ENCODE measurements around the gene GALNS.
A peak's percentile ranks its signal among the peaks of the same experiment; 100 is the strongest.

GALNS gene

GRCh38 chr16:88861359-88861758, 4.6 kb upstream of the GALNS start:
- DNase-seq = no peak
- intact Hi-C loops (cut with DNase I) = no loop called here

- intact Hi-C loops (cut with DNase I) = loop anchor here (5.0 kb wide), 2 partner anchors 83 to 122 kb away; no protein-coding TSS in a partner anchor
- DNase-seq = no peak
Measured at GRCh38 chr16:88859381-88860091, 2.8 kb upstream of the GALNS start.

GRCh38 chr16:88857728-88858339, 1.1 kb upstream of the GALNS start:
- intact Hi-C loops (cut with DNase I) = loop anchor here (2.0 to 5.0 kb wide), 4 partner anchors 47 to 359 kb away; partner anchors contain the start of genes APRT and ZNF778
- DNase-seq = peak; percentile 49 to 97 (median 79)

- no peak for DNase-seq
- intact Hi-C loops (cut with DNase I) = loop anchor here (2.0 to 5.0 kb wide), 4 partner anchors 45 to 361 kb away; partner anchors contain the start of genes APRT and ZNF778
Measured at GRCh38 chr16:88856122-88856827, 472 bp downstream of the GALNS start.

GRCh38 chr16:88855736-88856121, 1.0 kb downstream of the GALNS start:
- no peak for DNase-seq

GRCh38 chr16:88855176-88855575, 1.6 kb downstream of the GALNS start:
- intact Hi-C loops (cut with DNase I) = loop anchor here (5.0 kb wide), 2 partner anchors 87 to 118 kb away; no protein-coding TSS in a partner anchor

More at GRCh38 chr16:88855736-88856121, 1.0 kb downstream of the GALNS start:
- intact Hi-C loops (cut with DNase I) = loop anchor here (2.0 to 5.0 kb wide), 4 partner anchors 45 to 361 kb away; partner anchors contain the start of genes APRT and ZNF778

GRCh38 chr16:88854306-88855111, 2.2 kb downstream of the GALNS start:
- intact Hi-C loops (cut with DNase I) = loop anchor here (5.0 kb wide), 2 partner anchors 88 to 117 kb away; no protein-coding TSS in a partner anchor
- no peak for DNase-seq

More at GRCh38 chr16:88855176-88855575, 1.6 kb downstream of the GALNS start:
- no peak for DNase-seq

GRCh38 chr16:88853325-88853941, 3.3 kb downstream of the GALNS start:
- intact Hi-C loops (cut with DNase I) = no loop called here
- DNase-seq = no peak

- DNase-seq = no peak
- intact Hi-C loops (cut with DNase I) = no loop called here
Measured at GRCh38 chr16:88851616-88852015, 5.1 kb downstream of the GALNS start.

- intact Hi-C loops (cut with DNase I) = no loop called here
- DNase-seq = no peak
Measured at GRCh38 chr16:88850531-88851199, 6.1 kb downstream of the GALNS start.

GRCh38 chr16:88848557-88848956, 8.2 kb downstream of the GALNS start:
- no peak for DNase-seq
- intact Hi-C loops (cut with DNase I) = no loop called here

- intact Hi-C loops (cut with DNase I) = no loop called here
- no peak for DNase-seq
Measured at GRCh38 chr16:88847654-88848053, 9.1 kb downstream of the GALNS start.

GRCh38 chr16:88846088-88846487, 10.7 kb downstream of the GALNS start:
- no peak for DNase-seq
- intact Hi-C loops (cut with DNase I) = no loop called here

GRCh38 chr16:88844419-88845036, 12.2 kb downstream of the GALNS start:
- intact Hi-C loops (cut with DNase I) = no loop called here
- DNase-seq = no peak

- intact Hi-C loops (cut with DNase I) = no loop called here
- DNase-seq = no peak
Measured at GRCh38 chr16:88843256-88843655, 13.5 kb downstream of the GALNS start.

- intact Hi-C loops (cut with DNase I) = no loop called here
Measured at GRCh38 chr16:88842806-88843205, 13.9 kb downstream of the GALNS start.

GRCh38 chr16:88842308-88842756, 14.4 kb downstream of the GALNS start:
- intact Hi-C loops (cut with DNase I) = no loop called here
- DNase-seq = no peak

More at GRCh38 chr16:88842806-88843205, 13.9 kb downstream of the GALNS start:
- no peak for DNase-seq

GRCh38 chr16:88841521-88842307, 15.0 kb downstream of the GALNS start:
- intact Hi-C loops (cut with DNase I) = no loop called here
- no peak for DNase-seq

Data from posterior cingulate gyrus (tissue), 11 donors.